GM19239 (cell line): ENCODE data around the gene TAAR5.
"Not testable (repeated sequence)": the region's sequence is repeated elsewhere in the genome, so short reads cannot be mapped to it uniquely, and the experiment has no call there.

Source experiments
- DNase-seq: peaks from one replicate; pipeline ENCODE4 v3.0.0; 2011; ENCODE audit warnings: low spot score; ENCODE audit not compliant: insufficient read length
- FAIRE-seq: peaks from 2 replicates; lab custom pipeline; 2011; peaks lifted over from hg19 to GRCh38; lab: Jason Lieb, UNC

The TAAR5 gene, protein sequence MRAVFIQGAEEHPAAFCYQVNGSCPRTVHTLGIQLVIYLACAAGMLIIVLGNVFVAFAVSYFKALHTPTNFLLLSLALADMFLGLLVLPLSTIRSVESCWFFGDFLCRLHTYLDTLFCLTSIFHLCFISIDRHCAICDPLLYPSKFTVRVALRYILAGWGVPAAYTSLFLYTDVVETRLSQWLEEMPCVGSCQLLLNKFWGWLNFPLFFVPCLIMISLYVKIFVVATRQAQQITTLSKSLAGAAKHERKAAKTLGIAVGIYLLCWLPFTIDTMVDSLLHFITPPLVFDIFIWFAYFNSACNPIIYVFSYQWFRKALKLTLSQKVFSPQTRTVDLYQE

DNA sequence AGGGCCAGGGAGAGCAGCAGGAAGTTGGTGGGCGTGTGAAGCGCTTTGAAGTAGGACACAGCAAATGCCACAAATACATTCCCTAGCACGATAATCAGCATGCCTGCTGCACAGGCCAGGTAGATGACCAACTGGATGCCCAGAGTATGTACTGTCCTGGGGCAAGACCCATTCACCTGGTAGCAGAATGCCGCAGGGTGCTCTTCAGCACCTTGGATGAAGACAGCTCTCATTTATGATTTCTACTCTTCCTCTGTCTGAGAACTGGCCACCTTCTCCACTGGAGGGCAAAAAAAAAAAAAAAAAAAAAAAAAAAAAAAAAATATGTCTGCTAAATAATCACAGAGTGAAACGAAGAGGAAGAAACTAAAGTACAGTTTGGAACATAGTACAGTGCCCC is at the start of gene TAAR5:
TSS of gene TAAR5 (minus strand) at position 288 of the 400 bp plus-strand sequence. CDS start at position 233, 55 bp downstream.
- DNase-seq (no peak), FAIRE-seq (no peak)

DNA sequence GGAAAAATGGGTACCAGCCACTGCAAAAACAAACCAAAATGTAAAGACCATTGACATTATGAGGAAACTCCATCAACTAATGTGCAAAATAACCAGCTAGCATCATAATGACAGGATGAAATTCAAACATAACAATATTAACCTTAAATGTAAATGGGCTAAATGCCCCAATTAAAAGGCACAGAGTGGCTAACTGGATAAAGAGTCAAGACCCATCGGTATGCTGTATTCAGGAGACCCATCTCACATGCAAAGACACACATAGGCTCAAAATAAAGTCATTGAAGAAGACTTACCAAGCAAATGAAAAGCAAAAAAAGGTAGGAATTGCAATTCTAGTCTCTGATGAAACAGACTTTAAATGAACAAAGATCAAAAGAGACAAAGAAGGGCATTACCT is 47.6 kb upstream of the TAAR5 start:
- not testable (repeated sequence) for FAIRE-seq, DNase-seq

DNA sequence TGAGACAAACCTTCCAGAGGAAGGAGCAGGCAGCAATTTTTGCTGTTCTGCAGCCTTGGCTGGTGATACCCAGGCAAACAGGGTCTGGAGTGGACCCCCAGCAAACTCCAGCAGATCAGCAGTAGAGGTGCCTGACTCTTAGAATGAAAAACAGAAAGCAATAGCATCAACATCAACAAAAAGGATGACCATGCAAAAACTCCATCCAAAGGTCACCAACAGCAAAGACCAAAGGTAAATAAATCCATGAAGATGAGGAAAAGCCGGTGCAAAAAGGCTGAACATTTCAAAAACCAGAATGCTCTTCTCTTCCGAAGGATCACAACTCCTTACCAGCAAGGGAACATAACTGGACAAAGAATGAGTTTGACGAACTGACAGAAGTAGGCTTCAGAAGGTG is 46.4 kb upstream of the TAAR5 start:
- DNase-seq, FAIRE-seq: not testable (repeated sequence)

DNA sequence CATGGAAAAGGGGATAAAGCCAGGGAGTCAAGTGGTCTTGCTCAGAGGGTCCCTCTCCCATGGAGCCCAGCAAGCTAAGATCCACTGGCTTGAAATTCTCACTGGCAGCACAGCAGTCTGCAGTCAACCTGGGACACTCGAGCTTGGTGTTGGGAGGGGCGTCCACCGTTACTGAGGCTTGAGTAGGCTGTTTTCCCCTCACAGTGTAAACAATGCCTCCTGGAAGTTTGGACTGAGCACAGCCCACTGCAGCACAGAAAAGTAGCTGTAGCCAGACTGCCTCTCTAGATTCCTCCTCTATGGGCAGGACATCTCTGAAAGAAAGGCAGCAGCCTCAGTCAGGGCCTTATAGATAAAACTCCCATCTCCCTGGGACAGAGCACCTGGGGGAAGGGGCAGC is 45.7 kb upstream of the TAAR5 start:
- FAIRE-seq: not testable (repeated sequence)

DNA sequence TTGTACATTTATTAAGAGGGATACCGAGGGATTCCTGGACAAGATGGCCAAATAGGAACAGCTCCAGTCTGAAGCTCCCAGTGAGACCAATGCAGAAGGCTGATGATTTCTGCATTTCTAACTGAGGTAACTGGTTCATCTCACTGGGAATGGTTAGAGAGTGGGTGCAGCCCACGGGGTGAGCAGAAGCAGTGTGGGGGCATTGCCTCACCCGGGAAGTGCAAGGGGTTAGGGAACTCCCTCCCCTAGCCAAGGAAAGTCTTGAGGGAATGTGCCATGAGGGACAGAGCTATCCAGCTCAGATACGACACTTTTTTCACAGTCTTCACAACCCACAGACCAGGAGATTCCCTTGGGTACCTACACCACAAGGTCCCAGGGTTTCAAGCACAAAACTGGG is 45.3 kb upstream of the TAAR5 start:
- DNase-seq (no peak), FAIRE-seq (no peak)

More for the DNA sequence above, 45.7 kb upstream of the TAAR5 start:
- not testable (repeated sequence) for DNase-seq

DNA sequence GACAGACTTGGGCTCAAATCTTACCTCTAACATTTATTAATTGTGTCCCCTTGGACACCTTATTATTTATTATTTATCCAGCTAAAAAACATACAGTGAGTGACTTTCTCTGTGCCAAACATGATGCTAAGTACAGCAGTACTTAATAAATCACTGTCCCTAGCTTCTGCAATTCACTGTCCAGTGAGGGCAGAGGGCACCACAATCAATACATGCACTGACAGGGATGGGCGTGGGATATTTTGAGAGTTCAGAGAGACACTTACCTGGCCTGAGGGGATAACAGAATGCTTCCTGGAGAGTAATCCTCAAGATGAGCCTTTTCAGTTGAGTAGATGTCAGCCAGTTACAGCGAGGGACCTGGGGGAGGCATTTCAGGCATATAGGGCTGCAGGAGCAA is 43.8 kb upstream of the TAAR5 start:
- no peak for DNase-seq
- FAIRE-seq: no peak

DNA sequence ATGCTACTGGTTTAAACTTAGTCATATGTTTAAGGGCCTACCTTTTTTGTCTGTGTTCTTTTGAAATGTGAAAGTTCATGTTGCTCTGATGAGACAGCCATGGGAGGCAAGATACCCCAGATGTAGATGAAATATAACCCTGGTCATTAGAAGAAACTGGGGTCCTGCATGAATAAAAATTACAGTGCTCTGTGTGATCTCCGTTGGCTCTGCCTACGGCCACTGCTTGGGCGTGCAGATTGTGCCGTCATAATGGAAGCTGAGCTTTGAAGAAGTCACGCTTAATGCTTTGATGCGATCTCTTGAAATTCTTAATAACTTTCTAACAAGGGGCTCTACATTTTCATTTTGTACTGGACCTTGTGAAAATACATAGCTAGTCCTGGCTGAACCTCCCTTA is 34.6 kb upstream of the TAAR5 start, which contains the start of gene TAAR2:
TSS of gene TAAR2 (minus strand) at position 101 of the 400 bp plus-strand sequence. CDS start at position 101, 0 bp downstream.
- DNase-seq (no peak), FAIRE-seq (no peak)

DNA sequence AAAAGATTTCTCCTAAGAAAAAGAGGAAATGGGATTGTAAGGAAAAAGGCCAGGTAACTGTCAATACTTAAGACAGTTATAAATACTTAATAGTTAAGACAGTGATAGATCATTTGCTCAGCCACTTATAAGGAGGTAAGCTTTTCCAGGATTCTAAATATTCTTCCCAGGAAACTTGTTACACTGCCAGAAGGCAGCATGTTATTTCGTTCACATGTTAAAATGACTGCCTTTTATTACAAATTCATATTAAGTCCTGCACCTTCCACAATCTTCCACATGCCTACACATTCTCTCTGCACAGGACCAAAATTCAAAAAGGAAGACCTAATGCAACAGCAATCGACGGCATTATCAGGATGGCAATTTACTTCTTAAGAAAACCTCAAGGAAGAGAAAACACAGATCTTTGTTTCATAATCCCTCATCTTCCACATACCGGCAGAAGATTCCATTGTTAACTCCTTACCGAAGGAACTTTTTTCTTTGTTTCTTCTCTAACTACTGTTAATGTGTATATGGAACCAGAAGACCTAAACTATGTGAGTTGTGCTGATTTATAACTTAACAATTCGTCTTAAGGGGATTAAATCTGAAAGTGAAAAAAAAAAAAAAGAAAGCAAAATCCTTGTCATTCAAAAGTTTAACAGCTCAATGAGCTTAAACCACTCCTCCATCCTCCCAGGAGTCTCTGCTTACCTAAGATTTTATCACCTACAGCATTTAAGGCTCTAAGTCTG is 33.7 kb upstream of the TAAR5 start:
- DNase-seq: no peak
- FAIRE-seq: no peak

DNA sequence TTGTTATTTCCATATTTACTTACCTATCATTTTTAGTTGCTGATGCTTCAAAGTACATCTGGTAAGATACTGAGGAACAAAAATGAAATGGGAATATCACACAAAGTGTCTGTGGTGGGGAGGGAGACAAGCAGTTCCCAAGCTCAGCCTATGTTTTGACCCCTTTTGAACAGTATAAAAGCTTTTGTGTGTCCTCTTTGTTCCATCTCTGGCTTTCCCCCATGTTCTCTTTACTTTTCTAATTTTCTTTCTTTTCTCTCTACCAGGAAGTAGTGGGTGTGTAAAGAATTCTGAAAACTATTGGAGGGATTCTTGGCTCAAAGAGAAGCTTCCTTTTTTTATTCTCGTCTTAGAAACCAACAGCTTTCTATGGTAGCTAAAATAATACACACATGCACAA is 27.1 kb upstream of the TAAR5 start:
- DNase-seq (no peak), FAIRE-seq (no peak)

DNA sequence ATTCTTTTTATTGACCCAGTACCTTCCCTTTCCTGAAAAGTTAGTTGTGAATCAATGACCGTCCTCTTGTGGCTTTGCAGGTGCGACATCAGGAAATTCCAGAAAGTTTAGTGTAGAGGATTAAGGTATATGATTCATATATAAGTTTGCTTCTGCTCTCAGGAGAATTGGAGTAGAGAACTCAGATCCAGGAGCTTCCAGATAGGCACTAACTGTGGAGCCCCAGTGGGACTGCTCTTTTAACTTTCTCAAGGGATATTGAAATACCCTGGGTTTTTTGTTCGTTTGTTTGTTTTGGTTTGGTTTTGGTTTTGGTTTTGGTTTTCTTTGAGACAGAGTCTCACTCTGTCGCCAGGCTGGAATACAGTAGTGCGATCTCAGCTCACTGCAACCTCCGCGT is 25.0 kb upstream of the TAAR5 start:
- DNase-seq: no peak
- no peak for FAIRE-seq

DNA sequence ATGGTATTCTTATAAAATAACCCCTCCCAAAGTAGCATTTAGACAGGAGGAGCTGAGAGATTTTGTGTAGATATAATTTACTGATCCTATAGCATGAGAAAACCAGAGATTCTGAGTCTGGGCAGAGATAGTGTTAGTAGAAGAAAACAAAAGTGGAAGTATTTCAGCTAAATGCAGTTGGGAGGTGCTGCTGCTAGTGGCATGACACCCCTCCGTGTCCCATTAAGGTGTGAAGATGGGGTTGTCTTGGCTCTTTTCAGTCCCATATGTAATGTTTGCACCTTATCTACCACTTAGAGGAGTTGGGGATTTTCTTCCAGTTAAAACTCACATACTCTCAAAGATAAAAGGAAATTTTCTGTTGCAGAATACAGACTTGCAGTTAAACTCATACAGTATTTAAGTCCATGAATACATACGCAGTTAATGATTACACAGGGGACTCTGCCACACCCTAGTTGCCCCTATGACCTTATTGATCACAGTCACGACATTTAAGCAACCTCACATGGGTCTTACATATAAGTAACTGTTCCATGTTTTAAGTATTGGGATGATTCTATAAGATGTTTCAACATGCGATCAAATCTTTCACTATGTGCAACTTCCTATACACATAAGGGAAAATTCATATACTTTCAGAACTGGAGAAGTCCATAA is 23.0 kb upstream of the TAAR5 start:
- FAIRE-seq (peak; percentile 14), DNase-seq (no peak)

DNA sequence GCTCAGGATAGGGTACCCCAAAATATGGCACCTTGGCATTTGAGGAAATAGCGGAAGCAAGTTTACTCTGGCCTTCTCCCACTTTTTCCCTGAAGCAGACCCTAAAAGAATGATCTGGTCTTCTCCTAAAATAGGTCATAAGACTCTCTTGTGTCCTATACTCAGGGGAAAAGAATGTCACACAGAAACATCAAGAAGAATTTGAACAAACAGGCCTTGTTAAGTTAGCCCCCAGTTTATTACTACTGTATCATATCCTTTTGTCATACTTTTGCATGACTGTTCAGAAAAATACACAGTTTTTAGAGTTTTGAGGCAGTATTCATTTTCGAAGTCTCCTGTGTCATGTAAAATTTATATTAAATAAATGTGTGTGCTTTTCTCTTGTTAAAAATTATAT is 22.1 kb upstream of the TAAR5 start:
- no peak for FAIRE-seq

DNA sequence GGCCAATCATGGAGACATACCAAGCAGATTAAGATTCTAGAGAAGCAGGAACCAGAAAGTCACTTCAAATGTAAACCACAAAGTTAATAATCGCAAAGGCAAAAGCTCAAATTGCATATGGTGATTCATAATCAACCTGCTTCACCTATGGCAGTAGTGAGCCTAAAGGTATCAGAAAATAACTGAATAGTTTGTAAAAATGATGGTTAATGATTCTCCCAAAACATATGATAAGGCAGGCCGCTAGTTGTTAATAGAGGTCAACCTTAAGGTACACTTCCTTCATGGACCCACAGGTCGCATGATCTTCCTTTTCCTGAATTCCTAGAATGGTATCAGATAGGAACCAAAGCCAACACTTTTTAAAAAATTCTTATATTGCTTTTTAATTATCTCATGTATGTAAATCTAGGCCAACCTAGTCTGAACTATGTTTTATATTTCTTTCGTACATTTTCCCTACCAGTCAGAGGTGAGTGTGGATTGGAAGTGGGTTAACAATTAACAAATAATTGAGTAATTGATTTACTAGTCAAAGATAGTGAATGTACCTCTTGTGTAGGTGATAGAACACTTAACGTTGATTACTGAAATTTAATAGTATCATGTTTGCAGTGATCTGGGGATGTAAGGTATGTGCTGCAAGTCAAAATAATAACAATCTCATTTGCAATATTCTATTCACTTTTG is 18.1 kb upstream of the TAAR5 start:
- DNase-seq (no peak), FAIRE-seq (peak; percentile 47)

More for the DNA sequence above, 22.1 kb upstream of the TAAR5 start:
- no peak for DNase-seq

DNA sequence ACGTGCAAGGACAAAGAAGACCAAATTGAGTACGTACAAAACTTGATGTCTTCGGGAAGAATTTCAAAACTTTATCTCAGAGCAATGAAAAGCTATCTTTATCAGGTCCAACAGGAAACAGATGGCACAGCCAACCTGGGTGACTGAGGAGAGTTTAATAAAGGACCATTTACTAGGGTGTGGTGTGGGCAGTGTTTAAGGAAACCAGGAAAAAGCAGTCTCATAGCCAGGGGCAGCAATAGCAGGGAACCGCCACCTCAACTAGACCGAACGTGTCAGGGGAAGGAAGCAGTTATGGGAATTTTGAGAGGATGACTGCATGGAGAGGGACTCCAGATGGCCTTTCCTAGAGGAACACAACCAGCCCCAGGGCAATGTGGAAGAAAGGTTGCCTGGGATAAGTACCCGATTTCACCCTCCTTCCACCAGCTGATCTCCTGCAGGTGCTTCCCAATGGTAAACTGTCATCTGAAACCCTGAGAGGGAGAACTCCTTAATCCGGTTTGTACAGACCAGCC is 15.2 kb upstream of the TAAR5 start:
- no peak for FAIRE-seq
- no peak for DNase-seq

DNA sequence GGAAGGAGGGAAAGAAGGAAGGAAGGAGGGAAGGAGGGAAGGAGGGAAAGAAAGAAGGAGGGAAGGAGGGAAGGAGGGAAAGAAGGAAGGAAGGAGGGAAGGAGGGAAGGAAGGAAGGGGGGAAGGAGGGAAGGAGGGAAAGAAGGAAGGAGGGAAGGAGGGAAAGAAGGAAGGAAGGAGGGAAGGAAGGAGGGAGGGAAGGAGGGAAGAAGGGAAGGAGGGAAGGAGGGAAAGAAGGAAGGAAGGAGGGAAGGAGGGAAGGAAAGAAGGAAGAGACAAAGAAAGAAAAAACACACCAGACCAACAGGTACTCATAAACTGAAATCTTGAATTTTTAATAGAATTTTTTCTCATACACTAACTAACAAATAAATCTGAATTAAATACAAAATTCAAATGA is 11.4 kb upstream of the TAAR5 start:
- DNase-seq, FAIRE-seq: not testable (repeated sequence)

DNA sequence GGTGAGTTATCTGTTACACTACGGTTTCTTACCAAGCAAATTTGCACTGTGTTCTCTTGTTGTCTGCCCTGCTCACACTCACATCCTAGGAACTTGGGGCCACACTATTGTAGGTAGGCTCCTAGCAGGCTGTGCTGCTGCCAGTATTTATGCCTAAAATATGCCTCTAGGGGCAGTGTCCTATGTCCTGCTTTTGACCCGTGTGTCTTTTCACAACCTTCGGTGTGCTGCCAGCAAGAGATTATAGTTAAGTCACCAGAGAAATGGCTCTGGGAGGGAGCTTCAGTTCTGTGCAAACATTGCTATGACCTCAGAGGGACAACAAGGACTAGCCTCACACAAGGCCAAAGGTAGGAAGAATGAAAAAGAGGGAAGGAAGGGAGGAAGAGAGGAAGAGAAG is 8.9 kb upstream of the TAAR5 start:
- no peak for DNase-seq
- FAIRE-seq: no peak

DNA sequence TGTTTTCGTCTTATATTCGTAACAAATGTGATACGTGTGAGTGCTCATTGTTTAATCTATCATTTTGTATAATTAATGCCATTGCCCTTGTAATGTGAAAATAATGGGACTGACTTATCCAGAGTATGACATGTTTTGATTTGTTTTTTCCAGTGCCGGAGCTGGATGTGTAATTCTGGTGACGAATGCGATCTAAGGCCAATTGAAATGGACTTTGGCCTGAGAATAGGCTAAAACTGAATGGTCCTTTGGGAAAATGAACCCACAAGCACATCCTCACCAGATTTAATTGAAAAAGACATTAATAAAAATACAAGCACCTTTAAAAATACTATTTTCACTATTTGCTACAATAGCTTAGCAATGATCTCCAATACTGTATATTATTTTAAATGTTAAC is 6.7 kb upstream of the TAAR5 start:
- FAIRE-seq (no peak), DNase-seq (no peak)

DNA sequence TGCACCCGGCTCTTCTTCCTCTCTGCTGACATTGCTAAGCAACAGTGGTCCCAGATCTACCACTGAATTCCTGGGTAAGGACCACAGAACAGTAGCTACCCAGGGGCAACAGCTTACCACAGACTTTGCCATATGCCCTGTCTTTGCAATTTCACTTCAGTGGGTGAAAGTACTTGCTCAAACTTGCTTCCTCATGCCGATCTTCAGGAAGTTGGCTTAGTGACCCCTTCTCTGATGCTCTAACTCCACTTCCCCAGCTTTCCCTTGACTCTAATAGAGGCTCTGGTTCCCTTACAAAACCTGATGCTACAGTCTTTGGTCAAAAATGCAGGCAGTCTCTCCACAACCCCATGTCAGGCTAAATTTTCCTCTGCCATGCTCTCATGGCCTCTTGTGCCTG is 3.3 kb upstream of the TAAR5 start:
- FAIRE-seq: no peak

DNA sequence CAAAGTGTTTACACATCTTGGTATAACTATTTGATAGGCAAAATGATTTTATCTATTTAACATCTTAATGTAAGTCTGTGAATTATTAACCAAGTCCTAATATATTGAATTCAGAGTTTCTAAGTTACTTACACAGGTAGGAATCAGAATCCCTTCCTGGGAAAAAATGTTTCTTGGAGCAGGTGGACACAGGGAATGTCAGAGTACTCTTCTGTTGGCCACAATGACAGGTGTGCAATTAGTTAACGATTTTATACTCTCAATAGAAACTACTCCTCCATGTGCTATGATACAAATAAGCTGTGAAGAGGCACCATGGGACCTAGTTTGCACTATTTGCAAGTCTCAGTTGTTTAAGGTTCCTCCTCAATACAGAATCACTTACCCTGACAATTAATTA is 821 bp upstream of the TAAR5 start:
- no peak for FAIRE-seq
- DNase-seq: no peak

More for the DNA sequence above, 3.3 kb upstream of the TAAR5 start:
- no peak for DNase-seq

DNA sequence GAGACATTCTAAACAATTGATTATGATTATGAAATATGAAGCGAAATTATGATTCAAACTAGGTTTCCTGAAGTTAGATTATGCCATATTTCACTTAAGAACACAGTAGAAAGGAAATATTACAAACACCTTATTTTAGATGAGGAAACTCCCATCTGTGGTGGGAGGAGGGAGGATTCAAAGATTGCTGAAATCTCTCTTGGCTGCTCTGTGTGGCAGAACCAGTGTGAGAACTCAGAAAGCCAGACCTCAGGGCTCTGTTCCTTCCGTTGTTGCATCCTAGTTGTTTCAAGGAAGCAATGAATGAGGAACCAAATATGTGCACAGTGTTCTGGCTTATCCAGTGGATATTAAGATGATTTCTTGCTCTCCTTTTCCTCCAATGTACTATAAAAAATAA is 2.1 kb downstream of the TAAR5 start:
- DNase-seq: no peak
- no peak for FAIRE-seq
